Tibial artery (tissue), 4 donors: ENCODE results near the gene TIAM1.

Source experiments
- DNase-seq, 2 donors: peaks; one replicate each; pipeline ENCODE4 v3.0.0-alpha.2; 2019
- H3K27ac ChIP-seq, 2 donors: fragments of 200-600 bp; sonication (generic) in 1 of 2; 1 replicate in 1 of 2; 2 replicates in 1 of 2; pipeline ENCODE4 v1.5.1; 2018 to 2019; ENCODE audit warnings: mild to moderate bottlenecking in 1 of 2
- H3K27me3 ChIP-seq, 2 donors: fragments of 200-600 bp; sonication (generic) in 1 of 2; one replicate each; pipeline versions ENCODE4 v1.5.1 to v1.6.0; 2016 to 2019
- H3K36me3 ChIP-seq, 3 donors: fragments of 200-600 bp; sonication (generic) in 2 of 3; one replicate each; pipeline ENCODE4 v1.5.1; 2016 to 2019; ENCODE audit warnings: mild to moderate bottlenecking in 2 of 3
- H3K4me1 ChIP-seq, 4 donors: fragments of 200-600 bp; sonication (generic) in 2 of 4; 1 replicate in 3 of 4; 2 replicates in 1 of 4; pipeline ENCODE4 v1.5.1; 2016 to 2019
- H3K4me3 ChIP-seq, 2 donors: fragments of 200-600 bp; sonication (generic) in 1 of 2; 1 replicate in 1 of 2; 2 replicates in 1 of 2; pipeline ENCODE4 v1.5.1; 2018 to 2019; ENCODE audit warnings: mild to moderate bottlenecking in 2 of 2
- H3K9me3 ChIP-seq, 3 donors: fragments of 200-600 bp; sonication (generic) in 1 of 3; one replicate each; pipeline ENCODE4 v1.5.1; 2016 to 2019
- intact Hi-C: fragments of 100-400 bp; cut with DNase I; formaldehyde crosslinking; loops from one replicate; pipeline ENCODE4 v1.15.0; 2023; ENCODE audit warnings: low total_unique reads
- TF ChIP-seq, protein P1 (sequence below), 2 experiments: fragments of 200-600 bp in 1 of 2; fragments of 450-650 bp in 1 of 2; IDR thresholded peaks; one replicate each; pipeline ENCODE4 v1.5.1; 2017 to 2019; ENCODE audit warnings: antibody characterized with exemption in 2 of 2, mild to moderate bottlenecking in 1 of 2, moderate library complexity in 1 of 2

Gene TIAM1

DNA sequence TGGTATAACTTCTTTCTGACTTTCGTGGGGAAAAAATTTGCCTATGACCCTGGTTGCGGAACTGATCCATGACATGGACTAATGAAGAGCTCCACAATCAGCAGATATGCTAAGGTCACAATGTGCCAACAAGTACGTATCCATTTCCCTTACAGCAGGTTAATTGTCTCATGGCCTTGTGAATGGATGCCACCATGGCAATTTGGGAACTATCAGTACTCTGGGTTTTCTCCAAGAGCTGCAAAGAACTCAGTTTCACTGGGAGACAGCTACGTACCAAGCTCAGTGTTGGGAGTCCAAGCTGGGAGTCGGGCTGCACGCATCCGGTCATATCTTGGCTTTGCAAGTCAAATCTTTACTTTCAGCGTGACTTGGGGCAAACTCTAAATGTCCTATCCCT, 64.8 kb downstream of the TIAM1 start:
- intact Hi-C loops = no loop called here

DNA sequence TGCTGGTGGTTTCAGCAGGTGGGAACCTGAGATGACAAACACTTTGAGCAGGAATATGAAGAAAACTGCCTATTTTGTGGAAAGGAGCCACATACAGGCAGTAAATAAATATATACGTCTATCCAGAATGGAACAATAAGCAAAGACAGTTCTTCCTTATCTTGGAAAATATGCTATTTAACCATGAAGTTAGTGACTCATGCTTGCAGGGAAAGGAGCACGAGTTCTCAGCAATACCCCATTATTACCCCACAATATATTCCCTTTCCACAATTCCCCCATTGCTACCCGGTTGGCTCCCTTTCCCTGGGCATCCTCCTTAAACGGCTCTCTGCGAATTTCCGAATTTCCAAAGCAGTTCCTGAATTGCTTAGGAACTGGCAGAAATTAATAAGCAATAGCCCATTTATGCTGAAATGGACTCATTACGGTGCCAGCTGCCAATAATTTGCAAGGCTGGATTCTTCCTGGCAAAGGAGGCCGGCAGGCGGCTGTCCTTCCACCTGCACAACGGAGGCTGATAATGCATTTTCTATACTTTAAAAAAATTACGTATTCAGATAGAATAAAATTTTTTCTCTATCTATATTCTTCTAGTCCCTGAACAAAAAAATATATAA, 65.4 kb downstream of the TIAM1 start:
- H3K4me3 ChIP-seq = no peak overlapping the region
- H3K27me3 ChIP-seq = no peaks in the 10 kb centered on the region
- no peaks in the 10 kb centered on the region for H3K4me1 ChIP-seq
- no peaks in the 10 kb centered on the region for H3K36me3 ChIP-seq
- no peak overlapping the region for H3K27ac ChIP-seq
- no peaks in the 10 kb centered on the region for H3K9me3 ChIP-seq
- intact Hi-C loops = no loop called here
- DNase-seq = no peak
- TF ChIP-seq, protein P1, sequence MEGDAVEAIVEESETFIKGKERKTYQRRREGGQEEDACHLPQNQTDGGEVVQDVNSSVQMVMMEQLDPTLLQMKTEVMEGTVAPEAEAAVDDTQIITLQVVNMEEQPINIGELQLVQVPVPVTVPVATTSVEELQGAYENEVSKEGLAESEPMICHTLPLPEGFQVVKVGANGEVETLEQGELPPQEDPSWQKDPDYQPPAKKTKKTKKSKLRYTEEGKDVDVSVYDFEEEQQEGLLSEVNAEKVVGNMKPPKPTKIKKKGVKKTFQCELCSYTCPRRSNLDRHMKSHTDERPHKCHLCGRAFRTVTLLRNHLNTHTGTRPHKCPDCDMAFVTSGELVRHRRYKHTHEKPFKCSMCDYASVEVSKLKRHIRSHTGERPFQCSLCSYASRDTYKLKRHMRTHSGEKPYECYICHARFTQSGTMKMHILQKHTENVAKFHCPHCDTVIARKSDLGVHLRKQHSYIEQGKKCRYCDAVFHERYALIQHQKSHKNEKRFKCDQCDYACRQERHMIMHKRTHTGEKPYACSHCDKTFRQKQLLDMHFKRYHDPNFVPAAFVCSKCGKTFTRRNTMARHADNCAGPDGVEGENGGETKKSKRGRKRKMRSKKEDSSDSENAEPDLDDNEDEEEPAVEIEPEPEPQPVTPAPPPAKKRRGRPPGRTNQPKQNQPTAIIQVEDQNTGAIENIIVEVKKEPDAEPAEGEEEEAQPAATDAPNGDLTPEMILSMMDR (IDR thresholded peaks at IDR 0.05) = no peak

More for the DNA sequence above, 64.8 kb downstream of the TIAM1 start:
- H3K4me3 ChIP-seq = no peak overlapping the region
- H3K36me3 ChIP-seq = no peaks in the 10 kb centered on the region
- H3K27ac ChIP-seq = no peak overlapping the region
- no peaks in the 10 kb centered on the region for H3K4me1 ChIP-seq
- no peak for DNase-seq
- no peaks in the 10 kb centered on the region for H3K27me3 ChIP-seq
- TF ChIP-seq, protein P1 (IDR thresholded peaks at IDR 0.05) = no peak
- H3K9me3 ChIP-seq = no peaks in the 10 kb centered on the region

DNA sequence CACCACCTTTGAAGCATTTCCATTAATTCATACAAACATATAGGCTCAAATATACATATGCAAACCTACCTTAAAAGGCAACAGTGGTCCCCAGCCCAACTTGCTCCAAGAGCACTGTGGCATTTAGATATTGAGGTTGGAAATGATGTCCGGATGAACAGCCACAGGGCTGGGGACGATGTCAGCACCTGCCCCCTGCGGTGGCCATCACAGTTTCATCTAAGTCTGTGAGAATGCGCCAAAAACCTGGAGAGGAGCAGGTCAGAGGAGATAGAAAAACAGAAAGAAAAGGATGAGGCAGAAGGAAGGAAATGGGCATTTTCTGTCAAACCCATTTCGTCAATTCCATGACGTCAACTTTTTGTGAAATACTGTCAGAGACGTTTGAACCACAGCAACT, 67.4 kb downstream of the TIAM1 start:
- no peak for DNase-seq
- TF ChIP-seq, protein P1 (IDR thresholded peaks at IDR 0.05) = no peak
- Histone ChIP-seq H3K4me1 (no peaks in the 10 kb centered on the region), H3K27ac (no peak overlapping the region), H3K27me3 (no peaks in the 10 kb centered on the region), H3K4me3 (no peak overlapping the region), H3K9me3 (no peaks in the 10 kb centered on the region), H3K36me3 (no peaks in the 10 kb centered on the region)
- intact Hi-C loops = no loop called here

DNA sequence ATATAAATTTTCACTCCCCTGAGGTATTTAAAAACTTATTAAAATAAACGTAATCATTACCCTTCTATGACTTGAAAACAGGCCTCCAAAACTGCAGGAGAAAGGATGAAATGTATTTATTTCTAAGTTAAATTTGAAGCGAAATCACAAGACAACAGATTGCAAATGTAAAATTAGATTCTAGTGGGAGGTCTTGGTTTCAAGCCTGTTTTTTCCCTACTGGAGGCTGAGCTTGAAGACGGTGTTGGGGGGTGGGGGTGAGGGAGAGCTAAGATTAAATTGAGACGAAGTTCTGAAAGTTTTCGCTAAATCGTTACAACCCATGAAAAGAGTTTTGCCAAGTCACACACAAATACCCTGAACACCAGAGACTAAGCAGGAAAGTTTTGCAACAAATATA, 68.2 kb downstream of the TIAM1 start:
- Histone ChIP-seq H3K9me3 (no peaks in the 10 kb centered on the region), H3K27me3 (no peaks in the 10 kb centered on the region), H3K27ac (no peak overlapping the region), H3K4me3 (no peak overlapping the region), H3K4me1 (no peaks in the 10 kb centered on the region), H3K36me3 (no peaks in the 10 kb centered on the region)
- intact Hi-C loops = no loop called here
- no peak for DNase-seq
- TF ChIP-seq, protein P1 (IDR thresholded peaks at IDR 0.05) = no peak

DNA sequence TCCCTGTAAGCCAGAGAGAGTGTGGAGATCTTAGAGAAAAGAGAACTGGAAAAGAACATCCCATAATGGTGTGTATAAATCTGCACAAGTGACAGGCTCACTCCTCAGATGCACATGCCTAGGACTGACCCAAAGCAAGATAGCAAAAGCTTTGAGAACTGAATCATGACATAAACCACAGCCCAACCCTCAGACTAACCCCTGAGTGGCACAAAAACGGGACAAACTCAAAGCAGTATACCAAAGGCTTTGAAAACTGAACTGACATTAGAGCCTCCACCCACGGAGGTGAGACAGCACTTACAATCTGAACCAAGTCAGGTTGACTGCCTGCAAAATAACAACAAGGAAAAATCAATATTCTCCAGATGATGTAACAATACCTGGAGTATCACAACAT, 70.8 kb downstream of the TIAM1 start:
- no peaks in the 10 kb centered on the region for H3K27me3 ChIP-seq
- H3K4me3 ChIP-seq = no peak overlapping the region
- H3K27ac ChIP-seq = no peak overlapping the region
- TF ChIP-seq, protein P1 (IDR thresholded peaks at IDR 0.05) = no peak
- DNase-seq = no peak
- no peaks in the 10 kb centered on the region for H3K36me3 ChIP-seq
- H3K9me3 ChIP-seq = no peaks in the 10 kb centered on the region
- H3K4me1 ChIP-seq = no peaks in the 10 kb centered on the region
- intact Hi-C loops = no loop called here

DNA sequence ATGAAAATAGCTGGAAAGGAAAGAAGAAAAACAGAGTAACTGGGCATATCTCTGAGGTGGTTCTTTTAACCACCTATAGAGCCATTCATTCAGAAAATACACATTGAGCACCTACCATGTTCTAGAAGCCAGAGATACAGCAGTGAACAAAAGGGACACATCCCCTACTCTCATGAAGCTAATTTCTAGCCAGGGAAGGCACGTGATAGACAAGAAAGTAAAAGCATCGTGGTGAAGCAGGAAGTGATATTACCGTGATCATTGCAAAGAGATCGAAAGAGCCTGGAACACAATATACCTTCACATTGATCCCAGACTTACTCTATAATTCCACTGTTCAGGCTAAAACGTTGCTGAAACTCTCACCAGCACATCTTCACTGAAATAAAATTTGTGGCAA, 76.0 kb downstream of the TIAM1 start:
- TF ChIP-seq, protein P1 (IDR thresholded peaks at IDR 0.05) = no peak
- intact Hi-C loops = loop anchor here (10.0 kb wide), 1 partner anchor 1583 kb away; no protein-coding TSS in a partner anchor

More for the DNA sequence above, 76.0 kb downstream of the TIAM1 start:
- no peak for DNase-seq
- Histone ChIP-seq H3K4me1 (no peaks in the 10 kb centered on the region), H3K36me3 (no peaks in the 10 kb centered on the region), H3K4me3 (no peak overlapping the region), H3K27me3 (no peaks in the 10 kb centered on the region), H3K9me3 (no peaks in the 10 kb centered on the region), H3K27ac (no peak overlapping the region)
